Measurements from ENCODE around the gene SLCO1A2.

SLCO1A2 gene

DNA sequence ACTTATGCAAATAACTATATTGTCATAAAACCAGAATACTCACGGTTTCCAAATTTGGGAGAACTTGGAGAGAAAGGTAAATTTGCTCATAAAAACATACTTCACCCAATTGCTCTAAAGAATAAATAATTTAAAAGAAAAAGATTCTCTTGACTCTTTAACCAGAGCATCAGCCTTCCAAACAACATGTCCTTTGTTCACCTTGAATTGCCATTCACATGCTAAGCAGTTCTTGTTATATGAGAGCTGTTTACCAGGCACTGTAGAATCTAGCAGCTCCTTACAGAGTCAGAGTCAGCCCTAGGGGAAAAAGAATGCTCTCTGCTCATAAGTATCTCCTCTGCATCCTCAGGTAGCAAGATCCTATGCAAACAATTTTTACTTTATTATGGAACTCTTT is 10.2 kb downstream of the SLCO1A2 start:
- DNase-seq, result no peak

DNA sequence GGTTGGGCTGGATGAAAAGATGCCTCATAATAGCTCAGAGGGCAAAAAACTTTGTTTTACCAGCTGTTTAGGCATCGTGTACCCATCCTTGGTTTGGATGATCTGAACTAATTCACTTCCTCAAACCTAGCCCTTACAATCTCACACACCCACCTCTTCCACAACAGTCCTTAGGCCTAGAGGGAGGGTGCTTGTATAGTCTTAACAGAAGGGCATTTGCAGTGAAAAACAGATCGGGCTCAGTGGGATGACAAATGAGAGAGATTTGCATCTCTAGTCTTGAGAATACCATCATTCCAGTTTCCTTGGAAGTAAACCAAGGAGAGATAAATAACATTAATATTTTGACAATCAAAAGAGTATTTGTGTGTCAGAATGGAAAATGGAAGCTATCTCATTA is 11.0 kb downstream of the SLCO1A2 start:
- DNase-seq, result no peak

DNA sequence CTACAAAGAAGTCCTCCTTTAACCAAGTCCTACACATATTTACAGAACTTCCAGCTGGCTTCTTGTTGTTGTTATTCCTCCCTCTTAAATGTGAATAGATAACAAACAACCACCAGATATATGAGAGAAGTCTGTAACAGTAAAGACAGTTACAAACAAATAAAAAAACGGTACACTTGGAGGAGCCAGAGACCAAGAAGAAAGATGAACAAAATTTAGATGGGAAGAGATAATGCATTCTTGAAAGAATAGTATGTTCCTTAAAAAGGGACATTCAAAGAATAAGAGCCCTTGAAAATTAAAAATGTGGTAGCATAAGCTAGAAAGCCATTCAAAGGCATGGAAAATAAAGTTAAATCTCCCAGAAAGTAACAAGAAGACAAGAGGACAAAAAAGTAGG is 25.9 kb downstream of the SLCO1A2 start:
- DNase-seq, result no peak

DNA sequence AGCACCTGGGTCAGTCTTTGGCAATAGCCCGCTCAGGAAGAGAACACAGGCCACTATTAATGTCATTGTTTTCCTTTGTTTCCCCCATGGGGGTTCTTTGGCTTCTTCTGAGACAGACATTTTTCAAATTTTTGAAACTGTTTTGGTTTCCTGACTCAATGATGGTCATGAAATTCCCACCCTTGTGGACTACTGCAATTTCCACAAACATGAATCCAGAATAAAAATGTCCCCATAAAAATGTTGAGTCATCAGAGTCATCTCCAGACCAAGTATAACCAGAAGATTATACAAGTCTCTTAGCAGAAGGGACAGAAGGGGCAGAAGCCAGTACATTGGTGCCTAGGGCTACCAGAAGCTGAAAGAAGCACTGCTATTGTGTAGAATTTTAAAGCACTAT is 29.1 kb downstream of the SLCO1A2 start:
- DNase-seq, result no peak

DNA sequence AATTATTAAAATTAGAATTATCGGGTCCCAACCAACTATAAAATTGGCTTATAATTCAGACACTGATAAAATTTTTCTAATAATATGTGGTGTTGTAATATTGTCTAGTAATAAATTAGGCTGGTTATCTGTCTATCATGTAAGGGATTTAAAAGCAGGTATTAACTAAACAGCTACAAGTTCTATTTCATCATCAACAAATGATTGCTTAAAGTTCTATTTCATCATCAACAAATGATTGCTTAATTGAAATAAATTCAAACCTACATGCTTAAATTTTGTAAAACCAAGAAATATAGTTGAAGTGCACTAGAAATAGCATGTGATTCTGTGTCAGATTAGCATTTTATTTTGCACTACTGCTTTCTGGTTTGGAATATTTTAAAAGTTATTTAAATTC is 34.1 kb downstream of the SLCO1A2 start:
- no peak for DNase-seq

DNA sequence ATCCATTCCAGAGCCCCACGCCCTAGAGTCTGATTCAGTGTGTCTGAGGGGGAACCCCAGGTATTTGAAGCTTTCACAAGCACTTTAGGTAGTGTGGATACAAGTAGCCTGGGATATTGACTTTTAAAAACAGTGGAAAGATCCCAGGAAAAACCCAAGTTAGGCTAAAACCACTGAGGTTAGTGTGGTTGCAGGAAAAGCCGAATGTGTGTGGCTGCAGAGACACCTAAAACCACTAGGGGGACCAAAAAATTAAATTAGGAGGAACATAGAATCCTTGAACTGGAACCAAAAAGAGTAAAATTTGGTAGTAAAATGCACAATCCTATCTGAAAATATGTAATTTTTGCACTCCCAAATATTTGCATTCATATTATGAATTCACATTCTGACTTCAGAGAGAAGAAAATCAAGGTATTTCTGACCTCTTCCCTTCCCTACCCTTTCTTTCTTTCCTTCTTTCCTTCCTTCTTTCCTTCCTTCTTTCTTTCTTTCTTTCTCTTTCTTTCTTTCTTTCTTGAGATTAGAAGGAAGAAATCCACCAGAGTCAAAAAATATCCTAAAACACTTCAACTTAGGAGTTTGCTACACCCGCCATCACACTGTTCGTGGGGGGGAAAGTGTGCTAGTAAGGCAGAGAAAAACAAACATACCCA is 37.8 kb downstream of the SLCO1A2 start:
- DNase-seq, result no peak

DNA sequence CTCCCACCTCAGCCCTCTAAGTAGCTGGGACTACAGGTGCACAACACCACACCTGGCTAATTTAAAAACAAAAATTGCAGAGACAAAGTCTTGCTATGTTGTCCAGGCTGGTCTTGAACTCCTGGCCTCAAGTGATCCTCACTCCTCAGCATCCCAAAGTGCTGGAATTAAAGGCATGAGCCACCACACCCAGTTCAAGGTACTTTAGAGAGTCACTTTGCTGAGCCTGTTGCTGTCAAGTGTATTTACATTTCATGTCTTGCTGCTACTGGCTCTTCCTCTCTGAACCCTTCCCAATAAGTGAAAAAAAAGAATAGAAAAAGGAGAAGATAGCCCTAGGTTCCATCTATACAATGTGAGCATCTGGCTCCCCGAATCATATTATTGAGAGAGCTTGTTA is 38.4 kb downstream of the SLCO1A2 start:
- no peak for DNase-seq

DNA sequence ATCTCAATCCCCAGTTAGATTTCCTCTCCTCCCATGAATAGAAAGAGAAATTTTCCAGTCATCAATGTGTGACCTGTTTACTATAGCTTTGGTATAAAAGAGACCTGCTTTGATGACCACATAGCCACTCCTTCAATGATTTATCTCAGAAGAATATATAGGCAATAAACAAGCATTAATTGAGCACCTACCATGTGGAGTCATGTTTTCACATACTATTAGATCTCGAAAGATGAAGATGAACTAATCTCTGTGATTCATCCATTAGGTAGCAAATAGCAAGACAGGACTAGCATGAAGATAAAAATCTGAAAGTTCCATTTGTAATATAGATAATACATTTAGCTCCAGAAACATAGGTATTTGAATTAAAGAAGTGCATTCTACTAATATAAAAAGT is 40.5 kb downstream of the SLCO1A2 start:
- DNase-seq, result no peak

DNA sequence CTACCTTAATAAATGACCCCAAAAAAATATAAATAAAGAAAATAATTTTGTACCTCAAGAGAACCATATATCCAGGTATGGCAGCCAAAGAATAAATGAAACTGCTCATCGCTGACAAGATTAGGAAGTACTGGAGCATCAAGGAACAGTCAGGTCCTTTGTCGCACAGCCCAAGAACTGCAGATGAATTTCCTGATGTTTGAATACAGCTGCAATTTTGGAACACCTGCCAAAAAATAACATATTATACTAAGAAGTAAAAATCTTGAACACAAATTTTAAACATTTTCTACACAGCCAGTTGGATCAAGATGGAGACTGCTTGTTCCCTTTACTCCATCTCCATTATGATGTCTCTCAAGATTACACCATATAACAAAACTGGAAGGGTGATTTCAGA is 42.6 kb downstream of the SLCO1A2 start:
- no peak for DNase-seq

DNA sequence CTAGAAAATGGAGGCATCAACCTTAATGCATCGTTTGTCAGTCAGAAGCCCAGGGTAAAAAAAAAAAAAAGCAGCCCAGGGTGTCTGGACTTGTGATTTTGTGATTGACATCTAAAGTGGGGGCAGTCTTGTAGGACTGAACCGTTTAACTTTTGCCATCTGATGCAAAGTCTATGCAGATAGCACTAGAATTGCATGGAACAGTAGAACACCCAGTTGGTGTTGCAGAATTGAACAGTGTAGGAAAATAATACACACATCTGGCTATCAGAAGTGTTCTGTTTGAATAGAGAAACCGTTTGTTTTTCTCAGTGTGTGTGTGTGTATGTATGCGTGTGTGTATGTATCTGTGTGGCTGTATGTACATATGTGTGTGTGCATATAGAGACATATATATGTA is 45.0 kb downstream of the SLCO1A2 start:
- no peak for DNase-seq

DNA sequence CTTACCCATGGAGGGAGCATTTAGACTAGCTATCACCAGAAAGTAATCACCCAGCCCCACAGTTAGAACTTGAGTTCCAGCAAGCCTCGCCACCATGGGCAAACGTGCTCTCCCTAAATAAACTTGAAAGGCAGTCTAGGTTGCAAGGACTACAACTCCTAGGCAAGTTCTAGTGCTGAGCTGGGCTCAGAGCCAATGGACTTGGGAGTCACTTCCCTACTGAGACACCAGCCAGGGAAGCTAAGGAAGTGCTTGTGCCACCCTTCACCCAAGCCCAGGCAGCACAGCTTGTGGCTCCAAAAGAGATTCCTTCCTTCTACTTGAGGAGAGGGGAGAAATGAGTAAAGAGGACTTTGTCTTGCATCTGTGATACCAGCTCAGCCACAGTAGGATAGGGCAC is 57.9 kb downstream of the SLCO1A2 start:
- no peak for DNase-seq

DNA sequence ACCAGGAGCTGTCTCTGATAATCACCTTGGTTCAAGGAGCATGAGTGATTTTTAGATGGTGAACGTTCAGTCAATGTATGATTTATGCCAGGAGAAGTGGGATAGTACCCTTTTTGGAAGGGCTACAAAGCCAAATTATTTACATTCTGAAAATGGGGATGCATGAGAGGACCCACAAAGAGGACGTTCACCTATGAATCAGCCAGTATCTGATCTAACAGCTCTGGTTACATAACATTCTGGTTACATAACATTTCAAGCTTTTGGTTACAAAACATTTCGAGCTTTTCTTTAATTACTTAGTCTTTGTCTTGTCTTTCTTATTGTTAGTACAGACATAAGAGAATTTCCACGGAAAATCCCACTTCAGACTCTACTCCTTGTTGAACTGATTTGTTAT is 68.8 kb downstream of the SLCO1A2 start:
- DNase-seq, result no peak

DNA sequence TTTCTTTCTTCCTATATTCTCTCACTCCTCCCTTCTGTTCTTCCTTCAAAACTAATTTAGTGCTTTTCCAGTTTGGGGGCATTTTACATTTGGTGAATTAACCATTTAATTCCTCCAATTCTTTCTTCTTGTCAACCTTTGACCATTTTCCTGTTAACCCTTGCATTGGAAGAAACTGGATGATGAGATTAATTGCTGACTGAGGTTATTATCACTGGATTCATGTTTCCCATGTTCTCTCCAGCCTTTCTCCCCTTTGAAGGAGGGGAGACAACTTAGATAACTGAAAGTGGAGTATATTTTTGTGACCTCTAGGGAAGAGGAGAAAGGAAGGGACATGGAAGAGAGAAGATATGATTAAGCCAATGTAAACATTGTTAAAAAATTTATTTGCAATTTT is 70.5 kb downstream of the SLCO1A2 start:
- DNase-seq, result no peak

DNA sequence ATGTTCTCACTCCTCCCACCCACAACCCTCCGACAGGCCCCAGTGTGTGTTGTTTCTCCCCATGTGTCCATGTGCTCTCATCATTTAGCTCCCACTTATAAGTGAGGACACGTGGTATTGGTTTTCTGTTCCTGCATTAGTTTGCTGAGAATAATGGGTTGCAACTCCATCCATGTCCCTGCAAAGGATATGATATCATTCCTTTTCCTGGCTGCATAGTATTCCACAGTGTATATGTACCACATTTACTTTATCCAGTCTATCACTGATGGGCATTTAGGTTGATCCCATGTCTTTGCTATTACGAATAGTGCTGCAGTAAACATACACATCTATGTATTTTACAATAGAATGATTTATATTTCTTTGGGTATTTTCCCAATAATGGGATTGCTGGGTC is 77.5 kb downstream of the SLCO1A2 start:
- DNase-seq, result no peak

DNA sequence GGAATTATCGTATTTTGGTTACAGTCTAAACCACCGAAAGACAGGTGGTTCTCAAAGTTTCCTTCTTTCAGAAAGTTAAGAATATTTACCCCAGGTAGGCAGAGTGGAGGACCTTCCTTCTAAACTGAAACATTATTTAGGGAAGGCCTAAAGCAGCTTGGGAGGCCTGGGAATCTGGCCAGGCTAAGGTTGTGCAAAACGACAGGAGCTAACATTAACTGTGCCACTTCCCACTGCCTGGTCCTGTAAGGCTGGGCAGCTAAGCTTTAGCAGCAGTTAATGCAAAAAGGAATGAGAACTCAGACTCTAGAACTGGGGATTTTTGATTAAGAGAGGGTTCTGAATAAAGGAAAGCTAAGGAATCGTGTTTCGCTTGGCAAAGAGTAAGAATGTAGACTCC is 82.6 kb downstream of the SLCO1A2 start:
- no peak for DNase-seq

DNA sequence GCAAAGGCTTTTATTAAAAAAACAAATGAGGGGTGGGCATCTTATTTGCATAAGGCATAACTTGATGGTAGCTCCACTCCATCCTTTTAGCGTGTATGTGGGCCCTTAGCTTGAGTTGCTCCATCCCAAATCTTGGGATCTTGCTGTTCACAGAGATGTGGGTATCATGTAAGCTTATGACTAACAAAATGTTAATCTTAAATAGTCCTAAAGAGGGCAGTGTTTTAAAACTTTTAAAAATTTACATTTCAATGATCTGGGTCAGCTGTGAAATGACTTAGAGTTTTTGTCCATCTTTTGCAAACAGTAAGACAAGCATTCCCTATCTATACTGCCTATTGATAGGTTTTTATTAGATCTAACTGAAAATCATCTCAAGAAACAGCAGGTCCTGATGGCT is 86.0 kb downstream of the SLCO1A2 start:
- peak; percentile 45 for DNase-seq

DNA sequence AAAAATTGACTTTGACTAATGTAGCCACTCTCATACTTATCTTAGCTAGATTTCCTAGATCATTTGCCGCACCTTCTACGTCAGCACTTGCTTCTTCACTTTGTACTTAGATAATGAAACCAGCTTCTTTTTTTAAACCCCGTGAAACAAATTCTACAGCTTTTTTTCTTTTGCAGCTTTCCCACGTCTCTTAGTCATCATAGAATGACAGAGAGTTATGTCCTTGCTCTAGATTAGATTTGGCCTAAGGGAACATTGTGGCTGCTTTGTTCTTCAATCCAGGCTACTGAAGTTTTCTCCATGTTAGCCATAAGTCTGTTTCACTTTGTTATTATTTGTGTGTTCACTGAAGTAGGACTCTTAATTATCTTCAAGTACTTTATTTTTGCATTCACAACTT is 94.9 kb downstream of the SLCO1A2 start:
- DNase-seq, result no peak

DNA sequence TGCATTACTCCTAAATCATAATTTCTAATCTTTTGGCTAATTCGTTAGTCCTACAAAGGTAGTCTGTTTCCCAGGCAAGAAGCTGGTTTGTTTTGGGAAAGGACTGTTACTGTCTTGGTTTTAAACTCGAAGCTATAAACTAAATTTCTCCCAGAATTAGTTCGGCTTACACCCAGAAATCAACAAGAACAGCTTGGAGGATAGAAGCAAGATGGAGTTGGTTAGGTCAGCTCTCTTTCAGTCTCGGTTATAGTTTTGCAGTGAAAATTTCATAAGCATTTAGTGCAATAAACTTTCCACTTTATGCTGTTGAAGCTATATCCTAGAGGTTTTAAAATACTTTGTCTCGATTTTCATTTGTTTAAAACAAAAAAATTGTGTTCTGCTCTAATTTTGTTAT is 100.3 kb downstream of the SLCO1A2 start:
- DNase-seq, result no peak

DNA sequence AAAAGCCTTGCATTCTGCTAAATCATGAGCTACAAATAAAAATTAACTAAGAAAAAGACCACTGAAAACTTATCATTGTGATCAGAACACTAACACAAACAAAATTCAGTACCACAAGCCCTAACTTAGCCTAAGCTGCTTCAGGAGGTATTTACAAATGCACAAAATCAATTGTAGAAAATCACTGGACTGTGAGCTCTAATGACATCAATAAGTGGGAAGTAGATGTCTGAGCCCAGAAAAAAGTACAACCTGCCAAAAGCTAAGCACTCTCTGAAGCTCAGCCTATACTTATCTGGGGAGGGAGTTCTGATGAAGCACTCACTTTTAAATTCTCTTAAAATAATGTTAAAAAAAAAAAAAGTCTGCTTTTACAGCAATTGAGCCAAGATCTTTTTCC is 110.8 kb downstream of the SLCO1A2 start:
- DNase-seq, result no peak

DNA sequence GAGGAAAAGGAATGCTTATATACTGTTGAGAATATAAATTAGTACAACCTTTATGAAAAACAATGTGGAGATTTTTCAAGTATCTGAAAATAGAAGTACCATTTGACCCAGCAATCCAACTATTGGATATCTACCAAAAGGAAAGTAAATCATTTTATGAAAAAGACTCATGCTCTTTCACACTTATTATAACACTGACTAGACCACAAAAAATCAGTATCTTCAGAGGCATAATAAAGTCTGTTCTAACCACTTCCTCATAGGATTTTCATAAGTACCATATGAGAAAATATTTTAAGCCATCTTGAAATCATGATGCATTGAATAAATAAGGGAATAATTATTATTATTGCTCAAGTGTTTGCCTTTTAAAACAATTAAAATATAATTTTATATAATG is 112.9 kb downstream of the SLCO1A2 start:
- DNase-seq, result no peak

DNA sequence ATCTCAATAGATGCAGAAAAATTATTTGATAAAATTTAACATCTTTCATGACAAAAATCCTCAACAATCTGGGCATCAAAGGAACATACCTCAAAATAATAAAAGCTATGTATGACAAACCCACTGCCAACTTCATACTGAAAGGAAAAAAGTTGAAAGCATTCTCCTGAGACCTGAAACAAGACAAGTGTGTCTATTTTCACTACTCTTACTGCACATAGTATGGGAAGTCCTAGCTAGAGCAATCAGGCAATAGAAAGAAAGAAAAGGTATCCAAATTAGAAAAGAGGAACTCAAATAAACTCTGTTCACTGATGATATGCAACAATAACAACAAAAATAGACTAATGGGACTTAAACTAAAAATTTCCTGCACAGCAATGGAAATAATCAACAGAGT is 113.6 kb downstream of the SLCO1A2 start:
- no peak for DNase-seq

DNA sequence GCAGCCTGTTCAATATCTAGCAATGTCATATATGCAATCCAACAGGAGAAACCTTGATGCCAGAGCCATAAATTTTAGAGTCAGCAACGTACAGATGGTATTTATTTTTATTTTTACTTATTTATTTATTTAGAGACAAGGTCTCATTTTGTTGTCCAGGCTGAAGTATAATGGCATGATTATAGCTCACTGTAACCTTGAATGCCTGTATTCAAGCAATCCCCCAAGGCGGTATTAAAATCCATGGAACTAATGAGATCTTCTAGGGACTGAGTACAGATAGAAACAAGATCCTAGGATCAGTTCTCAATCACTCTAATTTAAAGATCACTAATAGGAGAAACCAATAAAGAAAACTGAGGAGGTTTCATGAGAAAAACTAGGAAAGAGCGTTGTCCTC is 114.5 kb downstream of the SLCO1A2 start:
- DNase-seq, result no peak

DNA sequence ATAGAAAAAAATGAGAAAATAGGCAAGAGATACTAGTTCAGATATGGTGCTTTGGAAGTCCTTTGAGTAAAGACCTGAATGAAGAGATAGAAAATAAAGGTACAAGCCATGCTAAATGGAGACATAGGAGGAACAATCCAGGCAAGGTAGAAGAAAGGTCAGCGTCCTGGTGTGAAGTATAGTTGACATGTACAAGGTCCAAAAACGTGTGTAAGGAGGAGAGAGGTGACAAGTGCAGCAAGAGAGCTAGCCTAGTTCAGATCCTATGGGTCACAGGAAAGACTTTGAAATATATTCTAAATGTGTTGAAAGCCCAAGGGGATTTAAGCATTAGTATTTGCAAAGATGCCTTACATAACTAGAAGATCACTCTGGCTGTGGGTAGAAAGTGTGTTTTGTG is 115.5 kb downstream of the SLCO1A2 start:
- DNase-seq, result no peak
